HG03460 (cell line): ENCODE measurements around the gene FAM222A.
A peak's percentile ranks its signal among the peaks of the same experiment; 100 is the strongest.

Experiments
- ATAC-seq: cut with Tn5 transposase; IDR thresholded peaks from one replicate; pipeline ENCODE4 v1.9.1; 2021; ENCODE audit not compliant: unreplicated experiment

FAM222A gene

DNA sequence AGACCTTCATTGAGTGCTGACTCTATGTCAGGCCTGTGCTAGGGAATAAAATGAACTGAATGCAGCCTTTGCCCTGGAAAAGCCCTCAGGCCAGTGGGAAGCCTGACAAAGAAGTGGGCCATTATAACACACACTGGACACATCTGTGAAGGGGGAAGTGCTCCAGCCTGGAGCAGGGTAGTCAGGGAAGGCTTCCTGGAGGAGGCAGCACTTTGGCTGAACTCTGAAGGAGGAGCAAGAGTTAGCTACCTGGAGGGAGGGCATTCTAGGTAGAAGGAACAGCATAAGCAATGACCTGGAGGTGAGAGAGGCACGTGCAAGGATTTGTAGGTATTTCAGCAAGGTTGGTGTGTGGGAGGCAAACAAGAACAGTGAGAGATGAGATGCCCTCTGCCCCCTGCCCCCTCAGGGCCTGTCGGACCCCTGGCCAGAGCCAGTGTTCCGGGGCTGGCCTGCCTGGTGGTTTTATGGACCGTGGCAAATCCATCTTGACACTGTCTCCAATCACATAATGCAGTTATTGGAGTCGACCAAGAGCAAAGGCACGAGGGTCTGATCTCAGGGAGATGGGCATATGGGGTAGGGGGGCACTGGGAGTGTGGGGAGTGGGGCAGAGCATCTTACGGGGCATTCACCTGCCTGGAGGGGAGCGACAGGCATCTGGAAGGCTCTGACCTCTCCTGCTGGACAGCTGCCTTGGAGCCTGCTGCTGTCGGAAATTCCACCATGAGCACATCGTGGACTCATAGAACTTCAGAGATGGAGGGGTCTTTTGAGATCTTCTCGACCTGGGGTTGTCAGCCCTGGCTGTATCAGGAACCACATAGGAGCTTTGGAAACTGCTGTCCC, 2.7 kb upstream of the FAM222A start:
- no peak for ATAC-seq

- no peak for ATAC-seq
Measured at GRCh38 chr12:109711596-109712461, 1.8 kb upstream of the FAM222A start.

- peak; percentile 26 for ATAC-seq
Measured at GRCh38 chr12:109714141-109714912, 702 bp downstream of the FAM222A start.

- ATAC-seq, result no peak
Measured at GRCh38 chr12:109714913-109715244, 1.3 kb downstream of the FAM222A start.

- ATAC-seq, result no peak
Measured at GRCh38 chr12:109715310-109716091, 1.9 kb downstream of the FAM222A start.

- no peak for ATAC-seq
Measured at GRCh38 chr12:109716092-109716479, 2.5 kb downstream of the FAM222A start.

DNA sequence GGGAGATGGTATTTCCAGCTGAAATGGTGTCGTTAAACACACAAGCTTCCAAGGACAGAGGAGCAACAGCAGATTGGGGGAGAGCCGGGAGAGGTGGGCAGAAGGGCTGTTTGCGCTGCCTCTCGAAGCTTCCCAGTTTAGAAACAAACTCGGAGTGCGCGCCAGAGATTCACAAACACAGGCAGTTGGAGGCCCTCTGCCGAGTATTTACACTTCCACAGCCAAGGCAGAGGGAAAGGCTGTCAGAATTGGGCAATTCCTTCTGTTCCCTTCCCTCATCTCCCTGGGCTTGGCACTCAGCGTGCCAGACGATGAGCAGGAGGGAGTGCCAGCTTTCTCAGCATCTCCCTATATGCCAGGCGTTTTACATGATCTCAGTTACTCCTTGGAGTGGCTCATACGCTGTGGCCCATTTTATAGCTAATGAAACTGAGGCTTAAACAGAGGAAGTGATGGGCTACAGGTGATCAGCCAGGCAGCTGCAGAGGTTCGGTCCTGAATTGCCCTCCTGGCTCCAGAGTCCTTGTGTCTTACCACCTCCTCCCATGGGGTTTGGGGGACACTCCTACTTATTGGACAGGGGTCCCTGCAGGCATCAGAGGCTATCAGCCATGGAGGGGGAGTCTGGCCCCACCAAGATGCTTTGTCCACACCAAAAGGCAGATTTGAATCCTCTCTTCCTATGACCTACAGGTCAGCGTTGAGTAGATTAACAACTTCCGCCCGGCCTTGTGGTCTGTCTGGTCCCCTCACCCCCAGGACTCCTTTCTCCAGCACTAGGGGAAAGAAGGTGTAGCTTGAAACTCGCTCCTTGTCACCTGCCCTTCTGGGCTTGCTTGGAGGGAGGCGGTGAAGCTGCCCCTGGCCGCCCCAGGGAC, 3.1 kb downstream of the FAM222A start:
- no peak for ATAC-seq

GRCh38 chr12:109717390-109718357, 4.0 kb downstream of the FAM222A start:
- no peak for ATAC-seq

GRCh38 chr12:109718390-109718789, 4.8 kb downstream of the FAM222A start:
- ATAC-seq, result no peak

GRCh38 chr12:109719123-109720022, 5.7 kb downstream of the FAM222A start:
- no peak for ATAC-seq

DNA sequence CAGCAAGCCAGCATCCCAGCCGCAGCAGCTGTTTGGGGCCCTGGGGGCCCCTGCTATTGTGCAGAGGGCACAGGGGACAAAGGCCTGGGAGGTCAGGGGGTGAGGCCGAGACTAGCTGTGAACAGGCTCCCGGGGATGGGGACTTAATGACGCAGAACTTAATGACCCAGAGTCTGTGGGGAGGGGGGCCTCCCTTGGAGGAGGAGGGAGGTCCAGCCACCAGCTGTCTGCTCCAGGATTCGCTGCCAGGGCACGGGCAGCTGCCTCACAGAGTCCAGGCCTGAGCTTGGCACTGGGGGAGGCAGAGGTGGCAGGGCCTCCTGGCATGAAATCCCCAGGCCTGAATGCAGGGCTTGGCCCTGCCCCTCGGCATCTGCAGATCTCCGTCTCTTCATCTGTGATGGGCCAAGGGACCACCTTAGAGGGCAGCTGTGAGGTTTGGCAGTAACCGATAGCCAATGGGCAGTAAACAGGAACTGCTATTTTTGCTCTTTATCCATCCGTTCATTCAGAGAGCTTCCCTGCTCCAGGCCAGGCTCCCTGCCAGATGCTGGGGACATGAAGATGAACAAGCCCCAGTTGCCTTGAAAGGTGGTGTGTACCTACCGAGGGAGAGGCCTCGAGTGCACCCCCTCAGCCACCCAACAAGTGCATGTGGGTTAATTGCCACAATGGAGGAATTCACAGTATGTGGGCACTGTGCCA, 6.7 kb downstream of the FAM222A start:
- no peak for ATAC-seq

GRCh38 chr12:109720857-109721189, 7.2 kb downstream of the FAM222A start:
- no peak for ATAC-seq

DNA sequence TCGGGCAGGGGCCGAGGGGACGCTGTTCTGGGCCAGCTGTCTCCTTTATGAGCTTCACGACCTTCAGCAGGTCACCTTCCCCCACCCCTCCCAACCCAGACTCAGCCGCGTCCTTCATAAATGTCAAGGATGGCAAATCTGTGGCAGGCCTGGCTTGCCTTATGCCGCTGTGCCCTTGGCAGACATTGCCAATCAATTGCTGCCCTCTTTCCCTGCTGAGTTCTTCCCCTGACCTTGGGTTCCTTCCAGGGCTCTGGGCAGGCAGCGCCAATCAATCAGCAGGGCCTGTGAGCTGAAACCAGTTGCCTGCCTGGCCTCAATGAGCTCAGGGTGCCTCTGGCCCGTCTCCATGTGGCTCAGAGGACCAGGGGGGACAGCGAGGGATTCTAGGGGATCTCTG, 7.7 kb downstream of the FAM222A start:
- ATAC-seq, result no peak

DNA sequence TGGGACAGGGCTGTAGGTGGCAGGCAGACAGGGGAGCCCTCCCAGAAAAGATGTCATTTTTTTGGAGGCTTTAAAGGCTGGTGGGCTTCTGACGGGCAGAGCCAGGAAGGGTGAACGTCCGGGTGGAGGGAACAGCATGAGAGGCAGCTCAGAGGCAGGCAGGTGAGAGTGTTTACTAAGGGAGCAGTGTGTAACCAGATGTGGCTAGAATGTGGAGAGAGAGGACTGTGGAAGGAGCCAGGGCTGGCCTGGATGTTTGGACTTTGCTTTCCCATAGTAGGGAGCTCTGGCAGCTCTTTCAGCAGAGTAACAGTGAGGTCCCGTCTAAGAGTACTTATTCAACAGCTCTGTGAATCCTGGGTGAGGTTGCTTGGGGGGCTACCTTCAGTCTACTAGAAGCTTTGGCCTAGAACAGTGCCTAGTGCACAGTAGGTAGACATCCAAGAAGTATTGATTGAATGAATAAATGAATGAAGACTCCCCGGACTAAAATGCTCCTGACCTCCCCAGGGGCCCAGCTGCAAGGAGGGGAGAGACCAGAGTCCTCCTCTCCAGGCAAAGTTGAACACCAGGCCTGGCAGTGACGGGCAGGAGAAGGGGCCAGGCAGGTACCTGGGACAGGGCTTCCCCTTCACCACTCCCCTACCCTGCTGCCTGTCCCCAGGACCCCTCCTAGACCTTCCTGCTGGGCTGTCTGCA, 8.5 kb downstream of the FAM222A start:
- ATAC-seq, result no peak

GRCh38 chr12:109722721-109723094, 9.1 kb downstream of the FAM222A start:
- no peak for ATAC-seq

DNA sequence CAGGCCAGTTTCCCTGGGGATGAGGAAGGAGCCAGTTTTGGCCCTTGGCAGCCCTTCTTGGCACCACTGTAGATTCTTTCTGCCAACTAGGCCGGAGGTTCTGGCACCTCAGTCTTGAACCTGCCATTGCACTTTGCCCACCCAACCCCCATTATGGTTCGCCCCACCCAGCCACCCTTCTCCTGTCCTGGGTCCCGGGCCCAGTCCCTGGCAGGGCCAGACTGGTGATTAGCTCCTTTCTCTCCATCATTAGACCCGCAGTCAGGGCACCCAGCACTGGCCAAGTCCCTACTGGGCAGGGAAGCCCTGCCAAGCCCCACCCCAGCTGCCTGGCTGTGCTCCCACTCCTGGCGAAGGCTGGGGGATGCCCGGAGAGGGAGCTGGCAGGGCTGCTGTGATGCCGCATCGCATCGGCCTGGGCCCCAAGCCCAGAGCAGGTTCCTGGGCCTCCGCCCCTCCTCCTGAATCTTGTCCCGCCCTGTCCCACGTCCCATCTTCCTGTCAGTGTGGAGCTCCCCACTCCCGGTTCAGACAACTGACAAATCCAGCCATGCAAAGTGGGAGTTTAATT, 9.8 kb downstream of the FAM222A start:
- no peak for ATAC-seq
